ENCODE results near the gene ADRA1B.

GRCh38 chr5:159921721-159922120, 5.4 kb downstream of the ADRA1B start:
- TF ChIP-seq EZH2 (IDR thresholded peaks at IDR 0.05; ENCODE audit: insufficient read depth, low read length) (no peak), CTCF (IDR thresholded peaks at IDR 0.05; ENCODE audit: insufficient read depth, low read depth, low read length) (no peak)
